Fibroblast of pulmonary artery (primary cell): ENCODE data around the gene PRR14L.
A peak's percentile ranks its signal among the peaks of the same experiment; 100 is the strongest.

Experiments used
- DNase-seq: peaks from one replicate; pipeline ENCODE4 v3.0.0-alpha.2; 2010; ENCODE audit warnings: low read depth
- H3K4me3 ChIP-seq: replicated peaks from 2 replicates; pipeline ENCODE4 v1.5.1; 2011; ENCODE audit warnings: low read depth, mild to moderate bottlenecking, control low read depth, low read length, moderate library complexity
- CTCF ChIP-seq: IDR thresholded peaks from 2 replicates; pipeline ENCODE4 v1.5.1; 2011; ENCODE audit warnings: mild to moderate bottlenecking, control low read depth, low read length, inconsistent platforms; ENCODE audit errors: missing control alignments

The PRR14L gene

GRCh38 chr22:31691408-31691807 is 58.5 kb downstream of the PRR14L start:
- H3K4me3 ChIP-seq, result no peak overlapping the region
- no peak for TF ChIP-seq CTCF
- no peak for DNase-seq

GRCh38 chr22:31683181-31684105 is 66.5 kb downstream of the PRR14L start:
- TF ChIP-seq CTCF, result no peak
- no peak for DNase-seq
- H3K4me3 ChIP-seq, result no peak overlapping the region

GRCh38 chr22:31682751-31683150 is 67.2 kb downstream of the PRR14L start:
- DNase-seq, result no peak
- no peak for TF ChIP-seq CTCF
- no peak overlapping the region for H3K4me3 ChIP-seq

DNA sequence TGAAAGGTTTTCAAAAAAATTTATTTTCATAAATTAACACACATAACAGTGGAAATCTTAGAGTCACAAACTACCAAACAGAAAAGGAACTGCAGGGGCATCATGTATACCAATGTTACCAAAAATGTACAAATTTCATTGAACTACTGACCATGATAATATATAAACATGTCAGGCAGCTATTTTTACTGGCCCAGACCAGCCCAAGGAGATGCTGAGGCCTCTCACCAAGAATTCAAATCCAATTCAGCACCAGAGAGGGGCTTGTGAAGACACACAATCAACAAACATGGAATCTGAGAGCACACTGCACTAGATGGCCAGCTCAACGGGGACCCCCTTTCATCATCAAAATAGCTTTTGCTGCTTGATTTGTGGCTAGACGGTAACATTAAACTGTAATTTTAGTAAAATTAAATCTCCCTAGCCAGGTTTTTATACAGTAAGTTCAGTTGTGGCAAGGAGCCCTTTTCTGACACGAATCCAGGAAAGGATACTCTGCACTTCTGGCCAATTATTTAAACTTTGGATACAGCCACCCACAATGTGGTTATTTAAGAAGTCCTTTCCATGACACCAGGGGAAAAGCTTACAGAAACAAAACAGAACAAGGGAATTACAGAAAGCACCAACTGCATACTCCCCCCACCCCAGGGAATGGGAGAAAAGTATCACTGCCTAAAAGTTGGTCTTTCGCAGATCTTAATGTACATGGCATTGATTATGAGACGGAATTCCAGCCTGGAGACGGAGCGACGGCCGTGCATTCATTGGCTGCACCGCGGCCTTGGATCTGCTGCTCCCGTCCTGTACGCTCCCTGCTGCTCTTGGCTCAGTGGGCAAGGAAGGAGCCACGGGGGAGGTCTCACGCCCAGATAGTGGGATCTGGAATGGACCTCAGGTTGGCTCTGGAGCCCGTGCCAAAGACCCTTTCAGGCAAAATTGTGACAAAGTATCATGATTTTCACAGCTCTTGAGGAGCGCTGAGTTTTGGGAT is 68.3 kb downstream of the PRR14L start:
- DNase-seq, result peak; percentile 17

GRCh38 chr22:31680861-31681341 is 69.0 kb downstream of the PRR14L start:
- TF ChIP-seq CTCF, result no peak
- peak; percentile 69 for DNase-seq
- H3K4me3 ChIP-seq, result no peak overlapping the region

More for the DNA sequence above, 68.3 kb downstream of the PRR14L start:
- no peak for TF ChIP-seq CTCF
- H3K4me3 ChIP-seq, result no peak overlapping the region

DNA sequence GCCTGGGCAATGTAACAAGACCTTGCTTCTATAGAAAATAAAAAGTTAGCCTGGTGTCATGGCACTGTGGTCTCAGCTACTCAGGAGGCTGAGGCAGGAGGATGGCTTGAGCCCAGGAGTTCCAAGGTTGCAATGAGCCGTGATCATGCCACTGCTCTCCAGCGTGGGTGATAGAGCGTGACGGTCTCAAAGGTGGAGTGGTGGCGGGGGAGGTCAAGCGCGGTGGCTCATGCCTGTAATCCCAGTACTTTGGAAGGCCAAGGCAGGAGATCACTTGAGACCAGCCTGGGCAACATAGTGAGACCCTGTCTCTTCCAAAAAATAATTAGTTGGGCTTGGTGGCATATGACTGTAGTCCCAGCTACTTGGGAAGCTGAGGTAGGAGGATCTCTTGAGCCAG is 71.2 kb downstream of the PRR14L start:
- TF ChIP-seq CTCF, result no peak
- no peak for DNase-seq
- no peak overlapping the region for H3K4me3 ChIP-seq
